CD4-positive, alpha-beta T cell treated with Interleukin-6 for 4 hours (primary cell): ENCODE results near the gene VWF.
"Not testable (repeated sequence)": the region's sequence is repeated elsewhere in the genome, so short reads cannot be mapped to it uniquely, and the experiment has no call there.

Source experiments
- DNase-seq: peaks from one replicate; pipeline ENCODE4 v3.0.0-alpha.2; 2020; ENCODE audit warnings: mixed read lengths

VWF gene

GRCh38 chr12:6124411-6125309 is at the start of gene VWF:
Gene VWF, minus strand, starts transcription at chr12:6124670. Its CDS starts 1,474 bp downstream, at chr12:6123196.
- no peak for DNase-seq

- no peak for DNase-seq
These were observed 48.4 kb upstream of the VWF start for GRCh38 chr12:6172862-6173261.

GRCh38 chr12:6172086-6172485 is 47.6 kb upstream of the VWF start:
- no peak for DNase-seq

GRCh38 chr12:6171409-6172015 is 47.0 kb upstream of the VWF start:
- no peak for DNase-seq

- DNase-seq = peak; percentile 40
These were observed 43.1 kb upstream of the VWF start for GRCh38 chr12:6167327-6168280.

GRCh38 chr12:6166808-6167207 is 42.3 kb upstream of the VWF start:
- no peak for DNase-seq

- no peak for DNase-seq
These were observed 40.9 kb upstream of the VWF start for GRCh38 chr12:6165395-6165794.

- no peak for DNase-seq
These were observed 39.1 kb upstream of the VWF start for GRCh38 chr12:6163416-6164060.

- no peak for DNase-seq
These were observed 36.8 kb upstream of the VWF start for GRCh38 chr12:6161124-6161882.

GRCh38 chr12:6160049-6160649 is 35.7 kb upstream of the VWF start:
- not testable (repeated sequence) for DNase-seq

GRCh38 chr12:6159166-6160011 is 34.9 kb upstream of the VWF start:
- not testable (repeated sequence) for DNase-seq

- DNase-seq = no peak
These were observed 34.3 kb upstream of the VWF start for GRCh38 chr12:6158749-6159148.

- no peak for DNase-seq
These were observed 33.8 kb upstream of the VWF start for GRCh38 chr12:6158255-6158654.

GRCh38 chr12:6157482-6157881 is 33.0 kb upstream of the VWF start:
- no peak for DNase-seq

- DNase-seq = no peak
These were observed 30.4 kb upstream of the VWF start for GRCh38 chr12:6154730-6155459.

- not testable (repeated sequence) for DNase-seq
These were observed 24.3 kb upstream of the VWF start for GRCh38 chr12:6148722-6149121.

GRCh38 chr12:6148061-6148460 is 23.6 kb upstream of the VWF start:
- no peak for DNase-seq

GRCh38 chr12:6146951-6147350 is 22.5 kb upstream of the VWF start:
- no peak for DNase-seq

GRCh38 chr12:6146509-6146908 is 22.0 kb upstream of the VWF start:
- no peak for DNase-seq

- DNase-seq = no peak
These were observed 21.1 kb upstream of the VWF start for GRCh38 chr12:6145564-6145963.
